Measurements from ENCODE around the gene RD3L.

DNA sequence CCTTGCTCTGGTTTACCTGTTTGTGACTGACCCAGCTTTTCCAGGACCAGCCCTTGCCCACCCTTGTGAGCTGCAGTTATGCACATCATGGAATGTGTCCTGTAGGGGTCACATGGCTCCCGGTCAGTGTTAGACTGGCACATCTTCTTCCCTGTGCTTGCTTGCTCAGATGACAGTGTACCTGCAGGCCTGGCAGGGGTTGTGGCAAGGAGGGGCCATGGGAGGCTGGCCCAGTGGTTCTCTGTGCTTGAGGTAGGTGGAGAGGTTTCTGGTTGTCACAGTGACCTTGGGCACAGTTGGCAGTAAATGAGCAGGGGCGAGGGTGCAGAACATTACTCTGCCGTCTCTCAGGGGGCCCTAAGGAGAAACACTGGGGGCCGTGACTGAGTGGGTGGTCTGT lies 27.6 kb upstream of the RD3L start:
- TF ChIP-seq POLR2A (IDR thresholded peaks at IDR 0.05): no peak
- TF ChIP-seq, protein P1, sequence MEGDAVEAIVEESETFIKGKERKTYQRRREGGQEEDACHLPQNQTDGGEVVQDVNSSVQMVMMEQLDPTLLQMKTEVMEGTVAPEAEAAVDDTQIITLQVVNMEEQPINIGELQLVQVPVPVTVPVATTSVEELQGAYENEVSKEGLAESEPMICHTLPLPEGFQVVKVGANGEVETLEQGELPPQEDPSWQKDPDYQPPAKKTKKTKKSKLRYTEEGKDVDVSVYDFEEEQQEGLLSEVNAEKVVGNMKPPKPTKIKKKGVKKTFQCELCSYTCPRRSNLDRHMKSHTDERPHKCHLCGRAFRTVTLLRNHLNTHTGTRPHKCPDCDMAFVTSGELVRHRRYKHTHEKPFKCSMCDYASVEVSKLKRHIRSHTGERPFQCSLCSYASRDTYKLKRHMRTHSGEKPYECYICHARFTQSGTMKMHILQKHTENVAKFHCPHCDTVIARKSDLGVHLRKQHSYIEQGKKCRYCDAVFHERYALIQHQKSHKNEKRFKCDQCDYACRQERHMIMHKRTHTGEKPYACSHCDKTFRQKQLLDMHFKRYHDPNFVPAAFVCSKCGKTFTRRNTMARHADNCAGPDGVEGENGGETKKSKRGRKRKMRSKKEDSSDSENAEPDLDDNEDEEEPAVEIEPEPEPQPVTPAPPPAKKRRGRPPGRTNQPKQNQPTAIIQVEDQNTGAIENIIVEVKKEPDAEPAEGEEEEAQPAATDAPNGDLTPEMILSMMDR (IDR thresholded peaks at IDR 0.05): no peak

Measured in thyroid gland (tissue), 4 donors.